Subcutaneous adipose tissue (tissue), 4 donors: ENCODE results near the gene ADGRL4. TPM values are rescaled to one million over a fixed set of nuclear protein-coding genes. Genes with fewer than 3 reads are reported as not detected.

Source experiments
- total RNA-seq, 4 donors: library from RNA; depleted of rRNA; stranded (reverse); fragments of >200 nt; gene quantifications; one replicate each; pipeline ENCODE4 v1.1.0, GENCODE V29; 2016
- TF ChIP-seq, protein P1 (sequence below): fragments of 450-650 bp; IDR thresholded peaks from one replicate; pipeline ENCODE4 v1.5.1; 2016; ENCODE audit warnings: low read depth, mild to moderate bottlenecking, control low read depth, antibody characterized with exemption, moderate library complexity

The ADGRL4 gene
- total RNA-seq, 4 donors from 2014 or later, result 52.7 to 150 (median 89.3) TPM

GRCh38 chr1:78919150-78919549 is 87.4 kb downstream of the ADGRL4 start:
- TF ChIP-seq, protein P1, sequence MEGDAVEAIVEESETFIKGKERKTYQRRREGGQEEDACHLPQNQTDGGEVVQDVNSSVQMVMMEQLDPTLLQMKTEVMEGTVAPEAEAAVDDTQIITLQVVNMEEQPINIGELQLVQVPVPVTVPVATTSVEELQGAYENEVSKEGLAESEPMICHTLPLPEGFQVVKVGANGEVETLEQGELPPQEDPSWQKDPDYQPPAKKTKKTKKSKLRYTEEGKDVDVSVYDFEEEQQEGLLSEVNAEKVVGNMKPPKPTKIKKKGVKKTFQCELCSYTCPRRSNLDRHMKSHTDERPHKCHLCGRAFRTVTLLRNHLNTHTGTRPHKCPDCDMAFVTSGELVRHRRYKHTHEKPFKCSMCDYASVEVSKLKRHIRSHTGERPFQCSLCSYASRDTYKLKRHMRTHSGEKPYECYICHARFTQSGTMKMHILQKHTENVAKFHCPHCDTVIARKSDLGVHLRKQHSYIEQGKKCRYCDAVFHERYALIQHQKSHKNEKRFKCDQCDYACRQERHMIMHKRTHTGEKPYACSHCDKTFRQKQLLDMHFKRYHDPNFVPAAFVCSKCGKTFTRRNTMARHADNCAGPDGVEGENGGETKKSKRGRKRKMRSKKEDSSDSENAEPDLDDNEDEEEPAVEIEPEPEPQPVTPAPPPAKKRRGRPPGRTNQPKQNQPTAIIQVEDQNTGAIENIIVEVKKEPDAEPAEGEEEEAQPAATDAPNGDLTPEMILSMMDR, result no peak

DNA sequence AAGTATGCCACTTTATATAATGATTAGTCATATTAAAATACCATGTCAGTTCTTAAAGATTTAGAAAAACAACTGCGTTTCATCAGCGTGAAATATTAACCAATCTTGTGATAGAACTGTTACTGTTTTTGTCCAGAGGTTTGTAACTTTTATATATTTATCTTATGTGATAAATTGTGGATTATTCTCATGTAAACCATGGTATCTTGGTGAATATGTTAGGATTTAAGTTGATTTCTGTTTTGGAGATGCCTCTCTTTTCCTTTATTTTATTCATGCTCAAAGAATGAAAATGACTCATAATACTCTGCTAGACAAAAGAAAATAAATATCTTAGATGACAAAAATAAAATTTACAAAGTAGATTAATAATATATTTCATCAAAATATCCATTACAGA is 88.4 kb downstream of the ADGRL4 start:
- TF ChIP-seq, protein P1, result no peak

DNA sequence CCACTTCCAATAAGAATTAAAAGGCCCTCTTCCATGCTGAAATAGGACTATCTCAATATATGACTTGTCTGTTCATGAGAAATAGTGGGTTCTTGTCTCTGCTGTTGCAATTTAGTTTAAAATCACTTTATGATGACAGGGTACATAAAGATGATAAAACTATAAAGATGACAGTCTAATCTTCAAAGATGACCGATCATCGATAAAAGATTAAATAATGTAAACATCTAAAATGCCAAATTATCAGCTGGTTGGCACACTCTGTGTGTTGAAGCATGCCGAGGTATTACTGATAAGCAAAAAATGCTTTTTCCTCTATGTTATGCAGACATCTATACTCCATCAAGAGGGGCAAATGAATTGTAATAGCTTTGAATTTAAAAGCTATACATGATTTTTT is 89.5 kb downstream of the ADGRL4 start:
- TF ChIP-seq, protein P1, result no peak

DNA sequence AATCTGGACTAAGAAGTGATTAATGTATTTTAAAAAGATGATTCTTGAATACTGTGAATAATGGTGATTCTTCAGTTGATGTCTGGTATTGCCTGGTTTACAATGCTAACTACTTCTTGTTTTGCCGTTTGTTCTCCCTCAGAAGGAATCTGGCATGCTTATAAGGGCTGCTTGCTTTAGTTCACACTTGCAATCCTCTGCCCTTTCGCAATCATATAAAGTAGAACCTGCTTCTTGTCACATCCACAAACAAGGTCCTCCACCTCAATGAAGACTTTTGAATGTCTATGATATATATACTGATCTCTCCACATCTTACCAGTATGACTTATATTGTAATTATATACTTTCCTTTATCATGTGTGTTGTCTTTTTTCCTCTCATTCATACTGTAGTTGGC is 92.6 kb downstream of the ADGRL4 start:
- TF ChIP-seq, protein P1, result no peak

- TF ChIP-seq, protein P1, result no peak
These were observed 94.3 kb downstream of the ADGRL4 start for GRCh38 chr1:78911956-78912880.

DNA sequence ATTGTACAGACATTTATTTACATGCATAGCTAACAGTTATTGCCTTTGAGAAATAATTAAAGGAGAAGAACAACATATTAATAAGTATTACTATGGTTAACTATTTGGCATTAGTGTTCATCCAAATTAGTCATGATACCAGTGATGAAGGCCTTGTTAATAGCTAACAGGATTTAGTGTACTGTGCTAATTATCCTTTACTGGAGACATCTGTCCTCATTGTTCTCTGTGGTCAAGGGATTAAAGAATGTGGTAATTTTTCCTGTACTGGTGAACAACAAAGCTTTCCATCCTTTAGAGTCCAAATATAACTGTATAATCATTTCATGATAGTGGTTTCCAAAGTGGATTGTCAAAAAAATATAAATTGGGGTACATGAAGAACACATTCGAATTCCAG is 103.9 kb downstream of the ADGRL4 start:
- TF ChIP-seq, protein P1, result no peak

- TF ChIP-seq, protein P1, result no peak
These were observed 111.7 kb downstream of the ADGRL4 start for GRCh38 chr1:78894811-78895210.
